COLO829 (cell line): ENCODE measurements around the gene DOCK9.

Source experiments
- DNase-seq: peaks from one replicate; pipeline ENCODE4 v3.0.0; 2012; ENCODE audit warnings: low spot score

Gene DOCK9

GRCh38 chr13:98997738-98998641 lies 20.1 kb upstream of the DOCK9 start:
- no peak for DNase-seq

DNA sequence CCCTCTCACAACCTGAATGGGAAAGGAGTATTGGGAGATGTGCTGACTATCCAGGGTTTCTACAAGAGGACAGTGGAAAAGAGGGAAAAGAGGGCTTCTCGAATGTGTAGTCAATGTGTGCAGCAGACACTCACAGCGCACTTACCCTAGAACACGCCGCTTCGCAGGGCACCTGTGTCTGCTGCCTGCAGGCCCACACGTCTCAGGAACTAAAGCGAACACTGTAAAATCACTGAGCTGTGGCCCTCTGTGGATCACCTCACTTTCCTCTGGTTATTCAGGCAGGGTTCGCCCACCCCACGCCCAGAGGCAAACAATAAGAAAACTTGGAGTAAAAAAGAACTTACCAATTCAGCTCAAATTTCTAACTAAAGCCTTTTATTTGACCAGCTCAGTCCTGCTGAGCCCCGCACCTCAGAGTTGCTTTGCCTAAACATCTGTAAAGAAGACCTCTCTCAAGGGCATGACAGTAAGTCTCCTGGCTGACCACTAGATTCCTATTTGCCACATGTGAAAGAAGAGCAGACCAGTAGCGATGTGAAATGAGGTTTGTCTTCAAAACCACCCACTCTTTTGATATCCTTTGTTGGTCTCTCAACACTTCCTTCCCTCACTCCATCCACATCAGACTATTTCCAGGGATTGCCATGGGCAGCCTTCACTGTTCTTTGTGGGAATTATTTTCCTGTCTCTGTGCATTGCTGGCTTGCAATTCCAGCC lies 19.3 kb upstream of the DOCK9 start:
- no peak for DNase-seq

DNA sequence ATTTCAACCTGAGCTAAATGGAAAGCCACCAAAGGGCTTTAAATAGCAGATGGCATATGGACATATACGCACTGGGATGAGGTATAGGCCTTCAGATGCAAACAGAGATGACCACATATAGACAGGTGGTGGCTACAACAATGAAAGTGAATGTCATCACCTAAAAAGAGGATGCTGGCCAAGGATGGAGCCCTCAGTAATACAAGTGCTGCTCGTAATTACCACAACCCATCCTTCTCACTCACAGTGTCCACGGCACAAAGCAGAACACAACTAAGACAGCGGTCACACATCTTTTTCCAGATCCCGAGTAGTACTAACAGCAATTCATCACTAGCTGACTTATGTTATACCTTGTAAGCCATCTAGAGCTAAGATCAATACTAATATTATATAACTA lies 18.2 kb upstream of the DOCK9 start:
- DNase-seq: no peak

GRCh38 chr13:98994896-98995295 lies 17.0 kb upstream of the DOCK9 start:
- no peak for DNase-seq

DNA sequence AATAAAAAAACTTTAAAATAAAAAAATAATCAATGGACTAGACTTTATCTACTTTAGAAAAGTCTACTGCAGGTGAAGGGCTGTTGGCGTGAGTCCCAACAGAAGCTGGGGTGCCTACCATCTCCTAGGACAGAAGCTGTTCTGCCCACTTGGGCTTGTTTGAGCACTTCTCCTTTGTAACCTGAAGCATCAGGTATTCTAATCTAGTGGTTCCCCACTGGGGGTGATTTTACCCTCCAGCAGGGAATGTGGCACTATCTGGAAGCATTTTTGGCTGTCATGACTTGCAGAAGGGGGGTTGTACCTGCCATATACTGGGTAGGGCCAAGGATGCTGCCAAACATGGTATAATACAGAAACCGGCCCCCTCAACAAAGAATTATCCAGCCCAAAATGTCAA lies 16.2 kb upstream of the DOCK9 start:
- no peak for DNase-seq

DNA sequence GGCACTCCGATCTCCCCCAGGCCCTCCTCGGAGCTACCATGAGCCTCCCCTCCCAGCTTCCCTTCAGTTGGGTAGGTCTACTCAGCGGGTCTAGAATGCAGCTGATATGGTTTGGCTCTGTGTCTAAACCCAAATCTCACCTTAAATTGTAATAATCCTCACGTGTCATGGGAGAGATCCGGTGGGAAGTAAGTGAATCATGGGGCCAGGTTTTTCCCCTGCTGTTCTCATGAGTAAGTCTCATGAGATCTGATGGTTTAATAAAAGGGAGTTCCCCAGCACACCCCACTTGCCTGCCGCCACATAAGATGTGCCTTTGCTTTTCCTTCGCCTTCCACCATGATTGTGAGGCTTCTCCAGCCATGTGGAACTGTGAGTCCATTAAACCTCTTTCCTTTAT lies 14.5 kb upstream of the DOCK9 start:
- DNase-seq: no peak

GRCh38 chr13:98990701-98991100 lies 12.8 kb upstream of the DOCK9 start:
- DNase-seq: no peak

DNA sequence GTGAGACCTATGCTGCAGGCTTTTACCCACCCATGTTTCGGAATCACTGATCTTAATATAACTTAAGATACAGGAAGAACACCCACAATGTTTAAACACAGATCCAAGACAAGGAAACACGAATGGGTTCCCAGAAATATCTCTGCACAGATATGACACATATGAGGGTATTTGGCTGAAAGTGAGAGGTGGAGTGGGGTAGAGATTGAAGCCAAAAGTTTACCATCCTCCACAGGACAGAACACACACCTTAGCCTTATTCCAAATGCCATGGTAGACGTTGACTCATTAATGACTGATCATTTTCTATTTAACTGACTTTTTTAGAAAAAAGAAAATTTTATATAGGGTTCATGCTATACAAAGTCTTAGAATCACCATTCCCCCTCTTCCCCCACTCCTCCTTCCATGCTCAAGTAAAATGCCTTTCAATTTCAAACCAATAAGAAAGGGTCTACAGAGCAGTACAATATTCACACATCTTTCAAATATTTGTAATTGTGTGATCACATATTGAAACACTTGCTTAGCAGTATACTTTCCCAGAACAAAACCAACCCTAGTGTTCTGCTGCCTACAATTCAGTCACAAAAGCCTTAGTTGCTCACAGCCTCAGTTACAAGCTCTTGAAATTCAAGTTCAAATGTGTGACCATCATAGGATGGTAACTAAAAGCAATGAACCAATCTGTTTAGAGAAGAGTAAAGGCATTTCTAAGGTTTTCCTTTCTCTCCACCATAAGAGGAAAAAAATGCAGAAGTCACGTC lies 11.8 kb upstream of the DOCK9 start:
- DNase-seq: no peak

DNA sequence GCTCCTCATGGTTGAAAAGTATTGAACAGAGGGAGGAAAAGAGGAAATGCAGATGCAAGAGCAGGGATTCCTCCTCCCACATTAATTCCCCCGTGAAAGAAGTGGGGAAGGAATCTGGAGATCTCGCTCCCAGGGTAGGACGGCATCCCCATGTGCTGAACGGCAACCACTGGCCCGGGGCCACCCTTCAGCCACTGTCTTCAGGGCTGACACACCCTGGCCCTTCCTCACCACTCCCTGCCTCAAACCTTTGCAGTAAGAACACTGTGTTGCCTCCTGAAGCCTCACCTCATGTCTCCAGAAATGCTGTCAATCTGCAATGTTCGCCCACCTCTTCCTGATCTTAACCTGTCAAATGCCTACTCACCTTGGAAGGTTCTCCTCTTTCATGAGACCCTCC lies 10.9 kb upstream of the DOCK9 start:
- DNase-seq: no peak

- no peak for DNase-seq
These were observed 10.4 kb upstream of the DOCK9 start for GRCh38 chr13:98988277-98988676.

DNA sequence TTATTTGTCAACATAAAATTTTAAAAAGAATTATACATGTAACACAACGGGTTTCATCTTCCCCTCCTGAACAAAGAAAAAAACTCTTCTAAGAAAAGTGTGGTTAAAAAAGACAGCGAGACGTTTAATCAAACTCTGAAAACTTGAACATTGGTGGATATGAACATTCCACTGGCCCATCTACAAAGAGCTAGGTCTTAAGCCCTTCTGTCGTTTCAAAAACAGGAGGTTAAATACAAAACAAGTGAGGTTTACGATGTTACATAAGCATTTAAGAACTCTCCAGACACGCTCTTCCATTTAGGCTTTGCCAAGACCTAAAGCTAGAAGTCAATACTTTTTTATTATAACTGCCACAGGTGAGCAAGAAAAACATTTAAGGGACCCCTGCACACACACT lies 9.4 kb upstream of the DOCK9 start:
- DNase-seq: no peak

GRCh38 chr13:98986226-98986846 lies 8.5 kb upstream of the DOCK9 start:
- no peak for DNase-seq

- no peak for DNase-seq
These were observed 7.7 kb upstream of the DOCK9 start for GRCh38 chr13:98985591-98985990.

GRCh38 chr13:98984983-98985382 lies 7.1 kb upstream of the DOCK9 start:
- DNase-seq: no peak

DNA sequence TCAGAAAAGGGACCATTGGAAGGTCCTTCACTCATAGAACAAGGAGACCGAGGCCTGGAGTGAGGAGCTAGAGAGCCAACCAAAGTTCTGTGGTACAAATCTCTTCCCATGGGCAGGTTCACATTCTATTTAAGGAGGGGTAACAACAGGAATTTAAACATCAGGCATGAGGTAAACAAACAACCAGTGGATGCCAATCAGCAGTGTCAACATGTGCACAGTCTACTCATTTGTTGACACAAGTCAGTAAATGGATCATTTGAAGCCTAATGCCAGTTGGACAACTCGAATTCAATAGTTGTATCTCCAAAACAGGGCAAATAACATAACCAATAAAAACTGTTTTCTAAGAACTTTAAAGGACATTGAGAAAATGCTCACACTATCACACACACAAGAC lies 6.3 kb upstream of the DOCK9 start:
- DNase-seq: no peak

GRCh38 chr13:98983182-98983581 lies 5.3 kb upstream of the DOCK9 start:
- DNase-seq: no peak

DNA sequence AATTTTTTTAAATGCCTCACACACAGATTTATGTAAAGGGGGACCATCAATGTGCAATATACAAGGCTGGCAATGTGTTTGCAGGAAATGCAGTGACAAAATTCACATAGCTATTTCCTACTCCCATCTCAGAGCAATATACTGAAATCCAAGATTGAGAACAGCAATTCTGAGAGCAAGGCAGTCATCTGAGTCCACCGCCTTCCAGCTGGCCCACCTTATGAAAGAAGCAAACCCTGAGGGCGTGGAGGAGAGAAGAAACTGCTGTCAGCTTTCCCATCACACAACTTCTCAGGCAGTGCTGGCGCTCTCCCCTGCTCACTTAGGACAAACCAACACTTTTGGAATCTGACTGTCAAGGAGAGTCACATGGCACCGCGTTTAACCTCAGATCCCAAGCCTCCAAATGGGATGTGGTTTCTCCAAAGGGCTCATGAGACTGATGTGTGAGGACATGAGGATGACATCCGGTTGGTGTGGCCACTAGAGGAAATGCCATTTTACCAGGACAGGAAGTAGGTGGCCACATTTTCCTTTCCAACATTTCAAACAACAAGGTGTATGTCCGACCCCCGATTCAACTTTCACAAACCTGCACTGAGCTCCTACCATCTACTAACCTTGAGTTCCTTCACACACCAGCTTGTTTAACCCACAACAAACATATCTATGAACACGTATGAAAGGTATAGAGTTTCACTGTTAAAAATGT lies 3.7 kb upstream of the DOCK9 start:
- DNase-seq: no peak

DNA sequence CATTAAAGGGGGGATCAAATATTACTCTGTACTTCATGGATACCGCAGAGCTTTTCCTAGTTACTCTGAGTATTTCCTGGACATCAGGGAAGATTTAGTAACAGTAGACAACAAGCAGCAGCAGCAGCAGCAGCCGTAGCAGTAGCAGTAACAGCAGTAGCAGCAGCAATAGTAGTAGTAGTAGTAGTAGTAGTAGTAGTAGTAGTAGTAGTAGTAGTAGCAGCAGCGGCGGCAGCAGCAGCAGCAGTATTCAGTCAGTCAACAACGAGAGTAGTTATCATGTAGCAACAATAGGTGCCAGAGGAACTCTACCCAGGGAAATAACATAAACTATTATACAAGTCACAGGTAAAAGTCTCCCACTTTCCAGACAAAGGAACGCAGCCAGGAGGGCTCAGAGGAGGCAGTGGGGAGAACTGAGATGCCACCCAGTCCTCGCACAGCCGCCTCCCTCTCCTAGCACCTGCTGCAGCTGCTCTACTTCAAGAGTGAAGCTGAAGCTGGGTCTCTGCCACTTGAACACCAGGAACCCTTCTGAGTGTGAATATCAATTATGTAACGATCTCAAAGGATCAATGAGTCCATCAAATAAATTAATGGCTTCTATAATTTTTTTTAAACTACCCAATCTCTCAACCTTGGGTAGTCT lies 1.3 kb upstream of the DOCK9 start:
- no peak for DNase-seq

DNA sequence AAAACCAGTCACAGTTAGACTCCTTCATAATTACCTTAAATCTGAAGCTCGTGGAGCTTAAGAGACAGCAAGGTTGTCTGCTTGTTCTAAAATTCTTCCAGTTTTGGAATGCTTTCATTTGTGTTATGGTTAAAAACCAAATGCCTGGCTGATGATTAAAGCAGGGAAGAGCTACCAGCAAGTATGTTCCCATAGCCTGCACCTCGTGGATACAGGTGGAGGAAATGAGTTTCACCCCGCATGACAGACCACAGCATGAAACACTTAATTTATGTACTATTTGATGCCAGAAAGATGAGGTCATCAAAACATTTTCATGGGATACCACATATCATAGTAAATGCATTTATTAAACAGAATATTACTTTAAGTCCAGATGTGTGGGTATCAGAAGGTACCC lies 416 bp upstream of the DOCK9 start:
- DNase-seq: peak; percentile 16

DNA sequence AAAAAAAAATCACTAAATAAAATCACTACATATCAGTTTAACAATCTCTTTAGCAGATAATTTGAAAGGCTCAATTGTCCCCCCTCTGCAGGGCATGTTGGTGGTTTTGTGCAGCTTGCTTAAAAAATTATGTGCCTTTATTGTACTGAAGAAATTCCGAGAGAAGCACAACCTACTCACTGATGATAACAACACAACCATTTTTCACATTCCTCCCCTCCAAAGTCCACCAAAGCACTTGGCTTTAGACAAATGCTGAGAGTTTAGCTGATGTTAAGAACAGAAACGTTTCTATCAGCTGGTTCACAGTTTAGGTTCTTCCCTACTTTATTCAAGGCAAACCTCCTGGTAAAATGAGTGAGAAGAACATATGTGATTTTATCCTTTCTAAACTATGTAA lies 923 bp downstream of the DOCK9 start:
- peak; percentile 55 for DNase-seq

DNA sequence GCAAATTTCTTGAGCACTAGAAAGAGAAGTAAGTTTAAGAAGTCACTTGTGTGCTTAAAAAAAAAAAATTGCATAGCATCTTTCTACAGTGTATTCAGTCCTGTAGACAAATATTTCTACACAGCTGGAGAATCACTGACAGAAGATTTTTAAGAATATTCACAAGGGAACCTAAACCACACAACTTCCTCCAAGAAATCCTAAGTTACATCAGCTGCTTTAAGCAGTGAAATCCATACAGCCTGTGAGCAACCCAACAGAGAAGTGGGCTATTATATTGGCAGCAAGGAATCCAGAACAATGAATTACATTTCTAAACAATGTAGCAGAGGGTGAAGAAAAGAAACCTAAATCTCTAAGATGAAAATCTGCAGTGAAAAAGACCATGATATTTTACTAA lies 1.5 kb downstream of the DOCK9 start:
- no peak for DNase-seq
